Keratinocyte (primary cell): ENCODE measurements around the gene TK2. TPM values are rescaled to one million over a fixed set of nuclear protein-coding genes. Genes with fewer than 3 reads are reported as not detected.

ENCODE experiments used
- DNase-seq: peaks from one replicate; pipeline ENCODE4 v3.0.0-alpha.2; 2011; ENCODE audit warnings: low read depth, missing footprints, low spot score
- FAIRE-seq: peaks from 2 replicates; lab custom pipeline; 2011; peaks lifted over from hg19 to GRCh38; lab: Jason Lieb, UNC
- H2AFZ ChIP-seq: 2 replicates; pipeline ENCODE4 v1.6.0; 2012; ENCODE audit warnings: low read length, control low read depth, inconsistent platforms; ENCODE audit not compliant: control insufficient read depth
- H3K27ac ChIP-seq: 2 replicates; pipeline ENCODE4 v1.5.1; 2011; ENCODE audit warnings: low read length; ENCODE audit not compliant: control insufficient read depth, insufficient read depth
- H3K27me3 ChIP-seq: 3 replicates; pipeline ENCODE4 v1.6.0; 2011; ENCODE audit warnings: low read length; ENCODE audit not compliant: control insufficient read depth, insufficient read depth; ENCODE audit errors: extremely low read depth
- H3K36me3 ChIP-seq, 2 experiments: 2 replicates in 1 of 2; 3 replicates in 1 of 2; pipeline ENCODE4 v1.5.1; 2011; ENCODE audit warnings: low read length in 2 of 2, mild to moderate bottlenecking in 1 of 2; ENCODE audit not compliant: control insufficient read depth in 2 of 2, insufficient read depth in 2 of 2; ENCODE audit errors: extremely low read depth in 1 of 2
- H3K4me1 ChIP-seq: 3 replicates; pipeline ENCODE4 v1.5.1; 2011; ENCODE audit warnings: low read length; ENCODE audit not compliant: control insufficient read depth, insufficient read depth; ENCODE audit errors: extremely low read depth
- H3K4me2 ChIP-seq: 3 replicates; pipeline ENCODE4 v1.6.0; 2011; ENCODE audit warnings: low read depth, low read length; ENCODE audit not compliant: control insufficient read depth, insufficient read depth; ENCODE audit errors: extremely low read depth
- H3K4me3 ChIP-seq, 3 experiments: fragments of 200-600 bp in 1 of 3; sonication (generic) in 1 of 3; 2 replicates in 2 of 3; 3 replicates in 1 of 3; pipeline ENCODE4 v1.5.1; 2011 to 2016; ENCODE audit warnings: low read length in 3 of 3, mild to moderate bottlenecking in 3 of 3, control low read depth in 2 of 3, inconsistent platforms in 1 of 3, low read depth in 1 of 3, mixed read lengths in 1 of 3, mixed run types in 1 of 3, moderate library complexity in 1 of 3; ENCODE audit not compliant: control insufficient read depth in 2 of 3, insufficient read depth in 2 of 3; ENCODE audit errors: extremely low read depth in 1 of 3
- H3K79me2 ChIP-seq: 2 replicates; pipeline ENCODE4 v1.6.0; 2012; ENCODE audit warnings: low read length; ENCODE audit not compliant: control insufficient read depth, insufficient read depth
- H3K9ac ChIP-seq: 3 replicates; pipeline ENCODE4 v1.6.0; 2011; ENCODE audit warnings: low read length; ENCODE audit not compliant: control insufficient read depth, insufficient read depth; ENCODE audit errors: extremely low read depth
- H3K9me1 ChIP-seq: 3 replicates; pipeline ENCODE4 v1.6.0; 2011; ENCODE audit warnings: low read length; ENCODE audit not compliant: control insufficient read depth, insufficient read depth; ENCODE audit errors: extremely low read depth
- H3K9me3 ChIP-seq: 2 replicates; pipeline ENCODE4 v1.5.1; 2012; ENCODE audit warnings: low read depth, low read length; ENCODE audit not compliant: control insufficient read depth
- H4K20me1 ChIP-seq: 3 replicates; pipeline ENCODE4 v1.6.0; 2011; ENCODE audit warnings: low read length; ENCODE audit not compliant: control insufficient read depth, insufficient read depth; ENCODE audit errors: extremely low read depth
- CTCF ChIP-seq, 3 experiments: IDR thresholded peaks in 1 of 3; conservative IDR thresholded peaks in 1 of 3; optimal IDR thresholded peaks in 1 of 3; 2 replicates in 2 of 3; 3 replicates in 1 of 3; pipeline versions ENCODE3 to v1.5.1; 2011; ENCODE audit warnings: low read length in 3 of 3, mild to moderate bottlenecking in 3 of 3, moderate library complexity in 2 of 3, control low read depth in 1 of 3, inconsistent platforms in 1 of 3; ENCODE audit not compliant: insufficient read depth in 2 of 3; ENCODE audit errors: extremely low read depth in 1 of 3
- EZH2 ChIP-seq: IDR thresholded peaks from one replicate; pipeline ENCODE4 v1.6.1; 2012; ENCODE audit warnings: inconsistent platforms, mild to moderate bottlenecking, low read length, moderate library complexity
- dilution Hi-C: fragments of 300-500 bp; cut with MboI; formaldehyde crosslinking; loops from one replicate; pipeline ENCODE4 v1.7.0; 2020; ENCODE audit warnings: low sequenced_read_pairs; ENCODE audit not compliant: extremely low pct_ligation_motif_present
- polyA plus RNA-seq, 5 experiments: library from polyadenylated mRNA; depleted of rRNA in 3 of 5; stranded (reverse) in 3 of 5; stranded (forward) in 1 of 5; unstranded in 1 of 5; fragments of >200 nt; gene quantifications; 1 replicate in 1 of 5; 2 replicates in 3 of 5; 3 replicates in 1 of 5; pipeline versions ENCODE4 v1.2.1 to v1.2.3, GENCODE V29; 2011 to 2012; ENCODE audit warnings: missing spikeins in 2 of 5, low read depth in 1 of 5, low replicate concordance in 1 of 5

Gene TK2
- polyA plus RNA-seq, 1 donor (not counting 4 experiments of a cell fraction or from before 2014, with no cell fraction given), result 19.7 TPM

DNA sequence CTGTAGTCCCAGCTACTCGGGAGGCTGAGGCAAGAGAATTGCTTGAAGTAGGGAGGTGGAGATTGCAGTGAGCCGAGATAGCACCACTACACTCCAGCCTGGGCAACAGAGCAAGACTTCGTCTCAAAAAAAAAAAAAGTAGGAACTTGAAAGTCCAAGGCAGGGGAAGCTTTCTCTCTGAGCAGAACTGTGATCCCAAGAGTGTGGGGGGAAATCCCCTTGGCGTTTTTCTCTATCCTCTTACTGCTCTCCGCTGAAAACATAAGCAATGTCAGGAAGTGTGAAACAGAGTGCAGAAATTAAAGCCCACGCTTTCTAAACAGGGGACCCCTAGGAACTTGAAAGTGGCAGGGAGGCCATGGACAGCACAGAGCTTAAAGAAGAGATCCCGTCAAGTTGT is 44.8 kb upstream of the TK2 start:
- no peaks in the 10 kb centered on the region for H3K9me3 ChIP-seq
- no peaks in the 10 kb centered on the region for H4K20me1 ChIP-seq
- H3K4me1 ChIP-seq, result no peaks in the 10 kb centered on the region
- no peaks in the 10 kb centered on the region for H3K36me3 ChIP-seq
- H3K4me3 ChIP-seq, result no peak overlapping the region
- no peaks in the 10 kb centered on the region for H3K9me1 ChIP-seq
- dilution Hi-C loops, result no loop called here
- no peak overlapping the region for H3K4me2 ChIP-seq
- H3K27ac ChIP-seq, result no peak overlapping the region
- H3K9ac ChIP-seq, result no peak overlapping the region
- DNase-seq (no peak), FAIRE-seq (no peak)
- no peak overlapping the region for H2AFZ ChIP-seq
- no peaks in the 10 kb centered on the region for H3K79me2 ChIP-seq
- no peak for TF ChIP-seq EZH2
- TF ChIP-seq CTCF (optimal IDR thresholded peaks at IDR 0.05 in 1 of 3, IDR thresholded peaks at IDR 0.05 in 1 of 3, conservative IDR thresholded peaks at IDR 0.05 in 1 of 3; ENCODE audit: extremely low read depth in 1 of 3, insufficient read depth in 2 of 3, low read length in 3 of 3), result no peak
- H3K27me3 ChIP-seq, result no peaks in the 10 kb centered on the region

GRCh38 chr16:66592814-66593213 is 42.9 kb upstream of the TK2 start:
- no peak overlapping the region for H3K4me3 ChIP-seq
- dilution Hi-C loops, result no loop called here
- H3K4me1 ChIP-seq, result no peaks in the 10 kb centered on the region

More at GRCh38 chr16:66592814-66593213, 42.9 kb upstream of the TK2 start:
- Histone ChIP-seq H2AFZ (no peak overlapping the region), H3K4me2 (no peak overlapping the region), H3K9ac (no peak overlapping the region), H3K9me1 (no peaks in the 10 kb centered on the region), H4K20me1 (no peaks in the 10 kb centered on the region), H3K9me3 (no peaks in the 10 kb centered on the region), H3K79me2 (no peaks in the 10 kb centered on the region), H3K27me3 (no peaks in the 10 kb centered on the region), H3K36me3 (no peaks in the 10 kb centered on the region), H3K27ac (no peak overlapping the region)
- DNase-seq, result no peak
- FAIRE-seq, result no peak
- TF ChIP-seq CTCF (optimal IDR thresholded peaks at IDR 0.05 in 1 of 3, IDR thresholded peaks at IDR 0.05 in 1 of 3, conservative IDR thresholded peaks at IDR 0.05 in 1 of 3; ENCODE audit: extremely low read depth in 1 of 3, insufficient read depth in 2 of 3, low read length in 3 of 3) (no peak), EZH2 (no peak)
